HFF-Myc (cell line): ENCODE data around the gene DCPS.

Source experiments
- DNase-seq: peaks from one replicate; pipeline ENCODE4 v3.0.0-alpha.2; 2011; ENCODE audit warnings: low read depth; ENCODE audit errors: extremely low read depth
- H3K4me3 ChIP-seq: replicated peaks from 2 replicates; pipeline ENCODE4 v1.5.1; 2011; ENCODE audit warnings: low read depth, mild to moderate bottlenecking, control low read depth, low read length
- TF ChIP-seq, protein P1 (sequence below): IDR thresholded peaks from 2 replicates; pipeline ENCODE4 v1.5.1; 2012; ENCODE audit warnings: mild to moderate bottlenecking, low read depth, low read length, control low read depth; ENCODE audit errors: missing control alignments

Gene DCPS

DNA sequence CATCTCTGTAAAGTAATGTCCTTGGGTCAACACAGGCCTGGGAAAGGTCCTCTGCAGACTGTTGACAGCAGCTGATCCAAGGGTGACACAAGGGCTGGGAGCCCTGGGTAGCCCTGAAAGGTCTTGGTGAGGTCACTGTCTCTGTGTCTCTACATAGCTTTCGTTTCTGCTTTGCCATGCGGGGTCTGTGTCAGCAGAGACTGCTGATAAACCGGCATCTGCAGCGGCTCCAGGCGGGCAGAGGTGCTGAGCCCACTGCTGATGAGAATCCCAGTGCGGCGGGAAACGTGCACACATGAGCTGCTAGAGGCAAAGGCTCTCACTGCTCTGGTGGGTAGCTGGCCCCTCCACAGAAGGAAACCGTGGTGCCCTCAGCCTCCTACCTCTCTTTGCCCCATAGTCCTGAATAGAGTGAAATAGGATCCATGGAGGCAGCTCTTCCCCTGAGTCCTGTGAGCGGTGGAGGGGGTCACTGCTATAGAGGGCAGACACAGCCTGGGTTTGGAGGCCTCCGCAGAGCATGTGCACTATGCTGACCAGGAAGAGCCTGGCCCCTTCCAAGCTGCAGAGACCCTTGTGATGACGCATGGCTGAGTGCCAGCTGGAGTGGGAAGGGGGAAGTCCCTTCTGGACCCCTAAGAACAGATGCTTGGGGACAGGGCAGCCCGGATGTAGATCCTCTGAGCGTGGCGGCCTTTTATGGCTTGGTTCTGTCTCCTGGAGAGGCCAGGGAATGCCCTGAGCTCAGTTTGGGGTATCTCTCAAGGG is 33.8 kb downstream of the DCPS start:
- no peak for DNase-seq
- H3K4me3 ChIP-seq, result no peak overlapping the region
- TF ChIP-seq, protein P1, sequence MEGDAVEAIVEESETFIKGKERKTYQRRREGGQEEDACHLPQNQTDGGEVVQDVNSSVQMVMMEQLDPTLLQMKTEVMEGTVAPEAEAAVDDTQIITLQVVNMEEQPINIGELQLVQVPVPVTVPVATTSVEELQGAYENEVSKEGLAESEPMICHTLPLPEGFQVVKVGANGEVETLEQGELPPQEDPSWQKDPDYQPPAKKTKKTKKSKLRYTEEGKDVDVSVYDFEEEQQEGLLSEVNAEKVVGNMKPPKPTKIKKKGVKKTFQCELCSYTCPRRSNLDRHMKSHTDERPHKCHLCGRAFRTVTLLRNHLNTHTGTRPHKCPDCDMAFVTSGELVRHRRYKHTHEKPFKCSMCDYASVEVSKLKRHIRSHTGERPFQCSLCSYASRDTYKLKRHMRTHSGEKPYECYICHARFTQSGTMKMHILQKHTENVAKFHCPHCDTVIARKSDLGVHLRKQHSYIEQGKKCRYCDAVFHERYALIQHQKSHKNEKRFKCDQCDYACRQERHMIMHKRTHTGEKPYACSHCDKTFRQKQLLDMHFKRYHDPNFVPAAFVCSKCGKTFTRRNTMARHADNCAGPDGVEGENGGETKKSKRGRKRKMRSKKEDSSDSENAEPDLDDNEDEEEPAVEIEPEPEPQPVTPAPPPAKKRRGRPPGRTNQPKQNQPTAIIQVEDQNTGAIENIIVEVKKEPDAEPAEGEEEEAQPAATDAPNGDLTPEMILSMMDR, result no peak

DNA sequence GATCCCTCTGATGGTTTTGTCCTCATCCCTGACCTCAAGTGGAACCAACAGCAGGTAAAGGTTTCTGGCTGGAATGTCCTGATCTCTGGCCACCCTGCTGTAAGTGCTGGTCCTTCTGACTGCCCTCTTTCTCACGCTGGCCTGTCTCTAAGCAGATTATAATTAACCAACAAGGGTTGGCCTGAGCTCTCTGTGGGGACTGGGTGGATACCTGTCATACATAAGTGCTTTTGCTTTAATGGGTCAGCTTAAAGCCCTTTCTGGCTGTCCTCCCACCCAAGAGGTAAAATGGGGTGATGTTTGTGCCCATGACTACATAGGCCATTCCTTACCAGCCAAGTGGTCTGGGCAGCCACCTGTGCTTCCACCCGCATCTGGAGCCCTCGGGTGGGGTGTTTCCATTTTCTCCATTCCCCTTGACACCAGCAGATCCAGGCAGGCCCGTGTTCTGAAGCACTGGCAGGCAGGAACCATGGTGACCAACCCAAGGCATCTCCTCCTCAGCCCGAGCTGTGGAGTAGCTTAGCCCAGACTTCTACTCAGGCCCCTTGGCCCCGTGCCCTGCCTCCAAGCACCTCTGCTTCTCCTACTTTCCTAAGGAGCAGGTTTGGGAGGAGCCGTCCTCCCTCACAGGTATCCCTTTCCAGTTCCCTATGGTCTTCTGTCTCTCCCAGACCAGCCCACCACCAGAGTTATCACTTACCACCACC is 34.6 kb downstream of the DCPS start:
- no peak overlapping the region for H3K4me3 ChIP-seq
- DNase-seq, result no peak
- TF ChIP-seq, protein P1, result no peak

DNA sequence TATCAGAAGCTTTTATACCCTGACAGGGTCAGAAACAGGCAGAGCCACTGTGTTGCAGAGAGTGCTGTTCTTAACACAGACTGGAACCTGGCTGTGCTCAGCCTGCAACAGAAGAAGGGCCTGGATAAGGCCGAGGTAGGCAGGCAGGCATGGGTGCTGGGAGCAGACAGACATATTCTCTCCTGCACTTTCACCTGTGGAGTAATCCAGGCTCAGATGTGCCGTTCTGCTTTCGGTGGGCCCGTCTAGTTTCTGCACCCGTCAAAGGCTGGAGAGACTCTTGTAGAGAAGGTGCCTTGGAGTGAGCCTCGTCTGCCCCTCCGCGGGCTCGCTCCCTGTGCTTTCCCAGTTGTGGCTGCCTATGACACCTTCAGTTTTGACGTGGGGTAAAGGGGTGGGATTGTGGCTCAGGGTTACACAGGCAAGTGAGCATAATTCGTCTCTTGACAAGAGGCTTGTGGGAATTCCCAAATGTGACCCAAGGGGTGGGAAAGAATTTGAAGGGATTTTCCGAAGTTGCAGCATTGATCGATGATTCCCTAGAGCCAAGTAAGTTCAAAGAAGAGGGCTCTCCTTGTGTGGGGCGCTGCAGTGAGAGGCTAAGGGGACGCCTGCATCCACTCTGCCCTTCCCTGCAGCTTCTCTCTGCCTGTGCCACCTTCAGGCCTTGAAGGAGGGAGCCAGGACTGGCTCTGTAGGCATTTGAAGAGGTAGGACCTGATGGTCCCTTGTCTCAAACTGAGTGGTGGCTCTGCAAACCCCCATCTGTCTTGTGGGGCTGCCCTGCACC is 35.4 kb downstream of the DCPS start:
- DNase-seq, result no peak
- TF ChIP-seq, protein P1, result no peak
- no peak overlapping the region for H3K4me3 ChIP-seq

DNA sequence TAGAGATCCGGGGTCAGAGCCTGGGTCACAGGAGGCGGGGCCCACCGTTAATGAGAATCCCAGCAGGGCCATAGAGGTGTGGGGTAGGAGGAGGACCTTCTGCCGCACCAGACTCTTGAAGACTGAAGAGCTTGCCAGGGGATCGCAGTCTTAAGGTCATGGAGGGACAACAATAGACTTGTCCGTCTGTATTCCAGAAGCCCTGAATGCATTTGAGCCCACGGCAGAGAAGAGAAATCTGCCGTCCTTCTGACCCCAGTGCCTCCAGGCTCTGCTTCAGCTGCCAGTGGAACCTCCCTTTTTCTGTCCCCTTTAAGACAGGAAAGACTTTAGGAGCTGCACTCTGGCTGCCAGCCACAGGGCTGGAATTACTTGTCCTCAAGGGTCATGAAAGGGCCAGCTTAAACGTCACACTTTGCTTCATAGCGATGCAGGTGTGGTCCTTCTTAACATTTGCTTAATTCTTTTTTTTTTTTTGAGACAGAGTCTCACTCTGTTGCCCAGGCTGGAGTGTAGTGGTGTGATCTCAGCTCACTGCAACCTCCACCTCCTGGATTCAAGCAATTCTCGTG is 36.1 kb downstream of the DCPS start:
- no peak for DNase-seq
- H3K4me3 ChIP-seq, result no peak overlapping the region
- TF ChIP-seq, protein P1, result no peak

DNA sequence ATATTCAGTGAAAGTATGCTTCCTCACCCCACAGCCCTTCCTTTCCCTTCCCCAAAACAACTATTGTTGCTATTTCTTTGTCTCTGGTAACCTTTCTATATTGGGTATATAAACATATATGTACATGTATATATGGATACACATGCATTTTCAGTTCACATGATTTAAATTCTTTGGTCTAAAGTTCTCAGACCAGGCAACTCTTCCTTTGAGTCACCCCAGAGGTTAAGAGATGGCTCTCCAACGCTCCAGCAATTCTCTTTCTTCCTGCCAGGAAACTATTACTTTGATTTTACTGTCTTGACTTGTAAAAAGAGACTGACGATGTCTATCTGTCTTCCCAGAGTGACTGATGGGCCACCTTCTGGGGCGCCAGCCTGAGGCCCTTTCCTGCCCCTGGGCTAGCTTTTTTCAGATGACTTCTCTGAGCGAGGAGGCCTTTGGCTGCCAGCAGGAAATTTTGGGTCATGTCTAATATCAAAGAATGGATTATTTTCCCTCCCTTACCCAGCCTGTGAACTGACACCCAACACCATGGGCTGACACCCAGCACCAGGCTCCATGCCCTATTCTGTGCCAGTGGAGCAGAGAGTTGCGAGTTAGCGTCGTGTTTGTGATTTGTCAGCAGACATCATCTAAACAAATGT is 37.2 kb downstream of the DCPS start:
- TF ChIP-seq, protein P1, result no peak
- H3K4me3 ChIP-seq, result no peak overlapping the region
- no peak for DNase-seq

DNA sequence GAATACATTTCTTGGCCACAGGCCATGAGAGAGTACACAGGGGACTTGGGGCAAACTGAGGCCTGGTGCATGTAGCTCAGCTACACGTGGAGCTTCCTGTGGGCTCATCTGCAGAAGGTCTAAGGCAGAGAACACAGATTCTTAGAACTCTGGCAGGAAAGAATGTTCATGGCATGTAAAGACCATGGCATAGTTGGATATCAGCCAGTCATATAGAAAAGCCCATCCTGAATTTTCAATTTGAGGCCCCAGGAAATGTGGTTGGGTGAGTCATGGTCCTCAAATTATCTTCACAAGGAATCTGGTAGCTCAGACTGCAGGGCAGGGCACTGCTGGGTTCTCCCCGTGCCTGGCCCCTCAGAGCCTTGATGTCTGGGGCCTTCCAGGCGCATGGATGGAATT is 37.9 kb downstream of the DCPS start:
- DNase-seq, result peak; percentile 63
- TF ChIP-seq, protein P1, result no peak

More for the DNA sequence above, 37.9 kb downstream of the DCPS start:
- H3K4me3 ChIP-seq, result no peak overlapping the region
